GM08714 (cell line): ENCODE measurements around the gene SYVN1.

ENCODE experiments used
- H3K4me3 ChIP-seq: fragments of 200-500 bp; sonication (Bioruptor generic); 2 replicates; pipeline ENCODE4 v1.5.1; 2014; ENCODE audit warnings: mild to moderate bottlenecking, low read length, inconsistent platforms
- ZNF274 ChIP-seq: IDR thresholded peaks from 2 replicates; pipeline ENCODE4 v1.6.1; 2012; ENCODE audit warnings: mild to moderate bottlenecking, low read depth, low read length

SYVN1 gene

GRCh38 chr11:65084598-65085375 is 49.5 kb downstream of the SYVN1 start:
- peak overlapping the region; percentile 89 for H3K4me3 ChIP-seq
- no peak for TF ChIP-seq ZNF274

- no peak for TF ChIP-seq ZNF274
- H3K4me3 ChIP-seq: peak within 1 kb of the TSS; percentile 89
Observed at GRCh38 chr11:65083834-65084597, 50.3 kb downstream of the SYVN1 start, which contains the start of the genes CDCA5 and ZFPL1. Gene CDCA5 (minus strand): TSS chr11:65084040. CDS start chr11:65083978, 62 bp downstream. Gene ZFPL1 (plus strand): TSS chr11:65084222. CDS start chr11:65084699, 477 bp downstream.

- TF ChIP-seq ZNF274: no peak
Observed at GRCh38 chr11:65083134-65083833, 51.0 kb downstream of the SYVN1 start.

GRCh38 chr11:65078786-65079342 is 55.5 kb downstream of the SYVN1 start:
- H3K4me3 ChIP-seq: no peak overlapping the region
- TF ChIP-seq ZNF274: no peak

More at GRCh38 chr11:65083134-65083833, 51.0 kb downstream of the SYVN1 start:
- H3K4me3 ChIP-seq: peak overlapping the region; percentile 89

GRCh38 chr11:65078151-65078550 is 56.2 kb downstream of the SYVN1 start:
- no peak for TF ChIP-seq ZNF274
- no peak overlapping the region for H3K4me3 ChIP-seq

GRCh38 chr11:65077451-65077850 is 56.9 kb downstream of the SYVN1 start:
- no peak for TF ChIP-seq ZNF274
- no peak overlapping the region for H3K4me3 ChIP-seq
